MM.1S (cell line): ENCODE data around the gene TMED1.

Source experiments
- CTCF ChIP-seq: fragments of 300-600 bp; sonication (generic); IDR thresholded peaks from 2 replicates; pipeline ENCODE4 v1.5.1; 2016; ENCODE audit warnings: antibody characterized with exemption, low read length, mixed read lengths
- EZH2phosphoT487 ChIP-seq: fragments of 300-600 bp; sonication (generic); IDR thresholded peaks from 2 replicates; pipeline ENCODE4 v1.6.1; 2018; ENCODE audit warnings: antibody characterized with exemption, low read length

GRCh38 chr19:10878253-10878652 lies 42.2 kb upstream of the TMED1 start:
- TF ChIP-seq CTCF, result no peak
- no peak for TF ChIP-seq EZH2phosphoT487
